ENCODE measurements around the gene UPK1B. TPM values are rescaled to one million over a fixed set of nuclear protein-coding genes. Genes with fewer than 3 reads are reported as not detected.
"Not testable (repeated sequence)": the region's sequence is repeated elsewhere in the genome, so short reads cannot be mapped to it uniquely, and the experiment has no call there.

Gene UPK1B
- total and polyA plus RNA-seq, 9 of the 15 experiments (the other 6 are each of a cell fraction or from before 2014, with no cell fraction given), result 0.22 to 1.2 (median 0.51) TPM

- peak; percentile 34; the same call in 1 of the 2 replicates for TF ChIP-seq FOXP4 (CRISPR knock-in tag; IDR thresholded peaks at IDR 0.05; ENCODE audit: borderline replicate concordance)
Observed at GRCh38 chr3:119240591-119241434, 67.4 kb downstream of the UPK1B start, which contains the start of gene B4GALT4 (continued).

- DNase-seq (ENCODE audit: extremely low read depth in 1 of 4, low spot score in 3 of 4); H3K4me2 ChIP-seq (ENCODE audit: insufficient read depth, low read length); H3K9me1 ChIP-seq (ENCODE audit: control insufficient read depth, insufficient read depth, low read length); H3K36me3 ChIP-seq (ENCODE audit: control insufficient read depth, insufficient read depth, low read length); H4K20me1 ChIP-seq (replicated peaks; ENCODE audit: control insufficient read depth, insufficient read depth, low read length); H3K9me3 ChIP-seq (replicated peaks; ENCODE audit: control insufficient read depth, insufficient read depth, low read depth, low read length); H3K4me3 ChIP-seq; H2AFZ ChIP-seq (ENCODE audit: low read depth, low read length); H3K27me3 ChIP-seq (ENCODE audit: control insufficient read depth in 2 of 2, insufficient read depth in 2 of 2, low read length in 2 of 2); H3K27ac ChIP-seq (ENCODE audit: extremely low read depth, low read depth, low read length); H3K9ac ChIP-seq (ENCODE audit: insufficient read depth in 1 of 2, low read depth in 2 of 2, low read length in 2 of 2); BruUV-seq (replicated peaks); POLR2A ChIA-PET; ATAC-seq; CTCF ChIA-PET (ENCODE audit: low intra/inter-chr PET ratio); FAIRE-seq: not testable (repeated sequence)
- no CpG with 5 or more reads among the region's 49 CpGs for WGBS (ENCODE audit: insufficient coverage, low coverage, missing lambda C conversion rate)
- in situ Hi-C loops (cut with MboI) (loop anchor here (25.0 kb wide), 1 partner anchor 355 kb away; no protein-coding TSS in a partner anchor), intact Hi-C loops (cut with micrococcal nuclease) (loop anchor here (5.0 to 10.0 kb wide), 2 partner anchors 208 to 360 kb away; partner anchors contain the start of gene IGSF11)
- Histone ChIP-seq H3K79me2 (ENCODE audit: control insufficient read depth, insufficient read depth, low read length) (peaks cover 25% of the 10 kb centered on the region), H3K4me1 (replicated peaks in 1 of 2; ENCODE audit: control insufficient read depth in 2 of 2, insufficient read depth in 2 of 2, low read length in 2 of 2) (peaks cover 8 to 13% of the 10 kb centered on the region in 2 experiments; a peak in 4 of 5 replicates)
Observed at GRCh38 chr3:119242387-119243057, 69.1 kb downstream of the UPK1B start.
